Mucosa of descending colon (tissue), 3 donors: ENCODE results near the gene OR8B12. TPM values are rescaled to one million over a fixed set of nuclear protein-coding genes. Genes with fewer than 3 reads are reported as not detected.

Experiments
- ATAC-seq: fragments of 200-7000 bp; cut with Tn5 transposase; one replicate; pipeline ENCODE4 v1.9.1; 2020; ENCODE audit warnings: mild to moderate bottlenecking, moderate library complexity
- DNase-seq, 3 donors: peaks; one replicate each; pipeline ENCODE4 v3.0.0-alpha.2; 2020
- H3K36me3 ChIP-seq: fragments of 200-600 bp; one replicate; pipeline ENCODE4 v1.8.0; 2021; ENCODE audit warnings: low read depth, mild to moderate bottlenecking
- H3K4me1 ChIP-seq: fragments of 200-600 bp; one replicate; pipeline ENCODE4 v1.8.0; 2021; ENCODE audit warnings: low read depth, mild to moderate bottlenecking
- H3K4me3 ChIP-seq: fragments of 200-600 bp; one replicate; pipeline ENCODE4 v1.8.0; 2021; ENCODE audit warnings: mild to moderate bottlenecking
- H3K9me3 ChIP-seq: fragments of 200-600 bp; one replicate; pipeline ENCODE4 v1.8.0; 2021; ENCODE audit warnings: mild to moderate bottlenecking
- CTCF ChIP-seq: fragments of 200-600 bp; IDR thresholded peaks from one replicate; pipeline ENCODE4 v1.8.0; 2022; ENCODE audit warnings: antibody characterized with exemption, mild to moderate bottlenecking
- intact Hi-C, 2 donors: fragments of 100-400 bp; cut with DNase I in 1 of 2; cut with micrococcal nuclease in 1 of 2; formaldehyde crosslinking; loops; one replicate each; pipeline versions ENCODE4 v1.11.0 to v1.11.1; 2022; cut with DNase I, micrococcal nuclease
- long read RNA-seq, 2 donors: library from polyadenylated mRNA; unstranded; transcript quantifications; one replicate each; pipeline ENCODE4 v2.0.0, GENCODE V29; 2019 to 2021
- total RNA-seq, 3 donors: library from RNA; stranded (reverse); fragmentation: NEBNext Ultra II Directional in 2 of 3; extraction: Animal tissue kit (Norgen Biotek cat#: 25700) in 2 of 3; gene quantifications; one replicate each; pipeline versions ENCODE4 v1.2.1 to v1.2.4, GENCODE V29; 2021 to 2023
- donor health status: DM: no; HTN: no; CAD: no; lungs with moderate emphysema.
- donor health status: DM: no; HTN: no; CAD: no.
- donor health status: DM: no; HTN: yes; CAD: no.

The OR8B12 gene
- not detected for total RNA-seq
- long read RNA-seq, donor 1 = 0 reads
- long read RNA-seq, donor 2 = 0 reads

GRCh38 chr11:124543554-124543953 is at the start of gene OR8B12:
Gene OR8B12 (minus strand): TSS chr11:124543654. CDS start chr11:124543654, 0 bp downstream.
- DNase-seq (no peak), ATAC-seq (no peak)
- no peak for TF ChIP-seq CTCF
- intact Hi-C loops = no loop called here
- H3K4me3 ChIP-seq = no peak within 1 kb of the TSS
- no peaks in the 10 kb centered on the region for H3K9me3 ChIP-seq
- H3K36me3 ChIP-seq = no peaks in the 10 kb centered on the region
- H3K4me1 ChIP-seq = no peaks in the 10 kb centered on the region

GRCh38 chr11:124592627-124593026 is 49.2 kb upstream of the OR8B12 start:
- H3K36me3 ChIP-seq = no peaks in the 10 kb centered on the region
- H3K9me3 ChIP-seq = no peaks in the 10 kb centered on the region
- no peak overlapping the region for H3K4me3 ChIP-seq
- intact Hi-C loops = no loop called here
- no peak for ATAC-seq
- no peak for DNase-seq
- no peak for TF ChIP-seq CTCF
- H3K4me1 ChIP-seq = no peaks in the 10 kb centered on the region

- no peak for ATAC-seq
- no peaks in the 10 kb centered on the region for H3K36me3 ChIP-seq
- no peak for DNase-seq
- H3K4me1 ChIP-seq = no peaks in the 10 kb centered on the region
- intact Hi-C loops = no loop called here
- H3K4me3 ChIP-seq = no peak overlapping the region
- no peaks in the 10 kb centered on the region for H3K9me3 ChIP-seq
- TF ChIP-seq CTCF = no peak
Measured at GRCh38 chr11:124591430-124591829, 48.0 kb upstream of the OR8B12 start.

- TF ChIP-seq CTCF = peak; percentile 29
- H3K4me3 ChIP-seq = no peak overlapping the region
- intact Hi-C loops = no loop called here
- H3K4me1 ChIP-seq = peaks cover 9% of the 10 kb centered on the region
- DNase-seq = peak in 2 of 3 donors; percentile 68 to 85
- no peaks in the 10 kb centered on the region for H3K9me3 ChIP-seq
- no peaks in the 10 kb centered on the region for H3K36me3 ChIP-seq
- peak; percentile 49 for ATAC-seq
Measured at GRCh38 chr11:124586238-124586860, 42.9 kb upstream of the OR8B12 start.

GRCh38 chr11:124584681-124585372 is 41.4 kb upstream of the OR8B12 start:
- TF ChIP-seq CTCF = no peak
- intact Hi-C loops = loop anchor here in 1 of 2 donors (2.0 kb wide), 1 partner anchor 170 kb away; no protein-coding TSS in a partner anchor
- H3K4me1 ChIP-seq = peaks cover 9% of the 10 kb centered on the region
- DNase-seq (no peak), ATAC-seq (no peak)
- H3K9me3 ChIP-seq = no peaks in the 10 kb centered on the region
- no peak overlapping the region for H3K4me3 ChIP-seq
- no peaks in the 10 kb centered on the region for H3K36me3 ChIP-seq
